ENCODE measurements around the gene NUP210L. TPM values are rescaled to one million over a fixed set of nuclear protein-coding genes. Genes with fewer than 3 reads are reported as not detected.
A peak's percentile ranks its signal among the peaks of the same experiment; 100 is the strongest.

Gene NUP210L

GRCh38 chr1:153942766-153943549, 211.9 kb downstream of the NUP210L start:
- H2BK120ac ChIP-seq (ENCODE audit: low read depth, low read length) = no peak overlapping the region
- no peak overlapping the region for H3K56ac ChIP-seq (ENCODE audit: low read length)
- no peak overlapping the region for H3K4me2 ChIP-seq (ENCODE audit: low read length)
- no peak overlapping the region for H3K4ac ChIP-seq (ENCODE audit: low read depth, low read length)
- H3K23ac ChIP-seq (ENCODE audit: low read length) = no peak overlapping the region
- no peak overlapping the region for H3K4me3 ChIP-seq (ENCODE audit: low read length)
- no peak for DNase-seq
- peaks cover 6% of the 10 kb centered on the region for H3K36me3 ChIP-seq (ENCODE audit: control insufficient read depth, insufficient read depth, low read length)
- H3K4me1 ChIP-seq (ENCODE audit: control insufficient read depth, low read depth, low read length) = no peaks in the 10 kb centered on the region
- no peak overlapping the region for H2BK15ac ChIP-seq (replicated peaks; ENCODE audit: low read depth)
- no CpG with 5 or more reads among the region's 11 CpGs for WGBS (ENCODE audit: extremely low coverage, insufficient coverage, low lambda C conversion rate)
- no peak overlapping the region for H2AK5ac ChIP-seq (ENCODE audit: low read length)
- H3K79me2 ChIP-seq (ENCODE audit: control insufficient read depth, insufficient read depth, low read length) = peaks cover 8% of the 10 kb centered on the region
- H3K9ac ChIP-seq (ENCODE audit: low read length) = no peak overlapping the region
- no peaks in the 10 kb centered on the region for H3K27me3 ChIP-seq (ENCODE audit: insufficient read depth, low read length, poor library complexity)
- H2BK5ac ChIP-seq (ENCODE audit: low read length) = no peak overlapping the region
- H4K5ac ChIP-seq (ENCODE audit: low read length) = no peak overlapping the region
- no peak overlapping the region for H3K18ac ChIP-seq (ENCODE audit: low read length)
- no peak overlapping the region for H4K8ac ChIP-seq (ENCODE audit: low read depth, low read length)
- no peak overlapping the region for H3K27ac ChIP-seq (ENCODE audit: low read depth, low read length)
- H3K79me1 ChIP-seq (ENCODE audit: low read length) = peaks cover 14% of the 10 kb centered on the region

Small RNA genes within 50 kb of the gene (small RNA-seq; reads per million reads assigned to genes)
- gene MIR190B (ENCODE audit: insufficient read depth) = 4.3 reads per million, percentile 65 among the genes with 10 or more reads in this experiment
- gene MIR5698 (ENCODE audit: insufficient read depth) = not detected
- gene MIR6737 (ENCODE audit: insufficient read depth) = 2.1 reads per million, percentile 22 among the genes with 10 or more reads in this experiment
- not detected for gene RNU6-179P (ENCODE audit: insufficient read depth)
